Sigmoid colon (tissue), 7 donors: ENCODE data around the gene CA11. TPM values are rescaled to one million over a fixed set of nuclear protein-coding genes. Genes with fewer than 3 reads are reported as not detected.

Experiments
- DNase-seq: peaks from one replicate; pipeline ENCODE4 v3.0.0-alpha.2; 2019
- H3K27ac ChIP-seq, 4 donors: fragments of 200-600 bp; sonication (generic); one replicate each; pipeline ENCODE4 v1.5.1; 2016 to 2019; ENCODE audit warnings: mild to moderate bottlenecking in 1 of 4
- H3K27me3 ChIP-seq, 3 donors: fragments of 200-600 bp; sonication (generic); one replicate each; pipeline ENCODE4 v1.5.1; 2019; ENCODE audit warnings: mild to moderate bottlenecking in 1 of 3
- H3K36me3 ChIP-seq, 4 donors: fragments of 200-600 bp; sonication (generic); one replicate each; pipeline ENCODE4 v1.5.1; 2016 to 2019
- H3K4me1 ChIP-seq, 4 donors: fragments of 200-600 bp; sonication (generic); one replicate each; pipeline ENCODE4 v1.5.1; 2017 to 2019
- H3K4me3 ChIP-seq, 4 donors: fragments of 200-600 bp; sonication (generic); one replicate each; pipeline ENCODE4 v1.5.1; 2017 to 2019; ENCODE audit warnings: mild to moderate bottlenecking in 2 of 4, moderate library complexity in 1 of 4
- H3K9me3 ChIP-seq, 4 donors: fragments of 200-600 bp in 3 of 4; sonication (generic) in 3 of 4; one replicate each; pipeline versions ENCODE4 v1.5.1 to v1.6.1; 2013 to 2019
- EP300 ChIP-seq, 4 donors: sonication (generic); formaldehyde crosslinking; IDR thresholded peaks; one replicate each; pipeline ENCODE4 v1.6.1; 2017; ENCODE audit warnings: antibody characterized with exemption in 4 of 4
- POLR2A ChIP-seq, 2 donors: fragments of 450-650 bp; IDR thresholded peaks; one replicate each; pipeline ENCODE4 v1.6.1; 2016; ENCODE audit warnings: antibody characterized with exemption in 2 of 2, mild to moderate bottlenecking in 2 of 2, moderate library complexity in 2 of 2
- POLR2AphosphoS5 ChIP-seq, 4 donors: sonication (generic); formaldehyde crosslinking; IDR thresholded peaks; one replicate each; pipeline ENCODE4 v1.6.1; 2017; ENCODE audit warnings: antibody characterized with exemption in 4 of 4
- WGBS, 2 donors: extraction: QIAGEN DNeasy Blood & Tissue Kit; methylation state at CpG; one replicate each; pipeline ENCODE4 v1.1.7; 2013; 5-methylcytosine and 5-hydroxymethylcytosine counted together
- intact Hi-C: fragments of 100-400 bp; cut with DNase I; formaldehyde crosslinking; loops from one replicate; pipeline ENCODE4 v1.15.1; 2023
- polyA plus RNA-seq, 3 donors: library from polyadenylated mRNA; stranded (reverse); fragments of 200-250 nt; gene quantifications; one replicate each; pipeline ENCODE4 v1.2.3, GENCODE V29; 2013
- total RNA-seq, 4 donors: library from RNA; depleted of rRNA; stranded (reverse); fragments of >200 nt; gene quantifications; one replicate each; pipeline ENCODE4 v1.1.0, GENCODE V29; 2016
- TF ChIP-seq, protein P1 (sequence below), 4 experiments: fragments of 450-650 bp in 3 of 4; fragments of 200-600 bp in 1 of 4; IDR thresholded peaks; one replicate each; pipeline ENCODE4 v1.5.1; 2016 to 2019; ENCODE audit warnings: antibody characterized with exemption in 4 of 4, mild to moderate bottlenecking in 3 of 4, moderate library complexity in 2 of 4
- donor health status: healthy with polysubstance abuse.
- donor health status: Bipolar disorder and iron deficiency.
- donor health status: healthy.

CA11 gene
- total and polyA plus RNA-seq, 7 donors = 2.1 to 29.6 (median 13.2) TPM

GRCh38 chr19:48674921-48675824, 29.2 kb upstream of the CA11 start:
- Histone ChIP-seq H3K4me3 (no peak overlapping the region), H3K27me3 (no peaks in the 10 kb centered on the region), H3K27ac (peak overlapping the region in 1 of 4 donors; percentile 20), H3K4me1 (peaks cover 0 to 12% (median 9%) of the 10 kb centered on the region in 4 donors), H3K9me3 (no peaks in the 10 kb centered on the region), H3K36me3 (no peaks in the 10 kb centered on the region)
- DNase-seq = peak; percentile 92
- TF ChIP-seq, protein P1, sequence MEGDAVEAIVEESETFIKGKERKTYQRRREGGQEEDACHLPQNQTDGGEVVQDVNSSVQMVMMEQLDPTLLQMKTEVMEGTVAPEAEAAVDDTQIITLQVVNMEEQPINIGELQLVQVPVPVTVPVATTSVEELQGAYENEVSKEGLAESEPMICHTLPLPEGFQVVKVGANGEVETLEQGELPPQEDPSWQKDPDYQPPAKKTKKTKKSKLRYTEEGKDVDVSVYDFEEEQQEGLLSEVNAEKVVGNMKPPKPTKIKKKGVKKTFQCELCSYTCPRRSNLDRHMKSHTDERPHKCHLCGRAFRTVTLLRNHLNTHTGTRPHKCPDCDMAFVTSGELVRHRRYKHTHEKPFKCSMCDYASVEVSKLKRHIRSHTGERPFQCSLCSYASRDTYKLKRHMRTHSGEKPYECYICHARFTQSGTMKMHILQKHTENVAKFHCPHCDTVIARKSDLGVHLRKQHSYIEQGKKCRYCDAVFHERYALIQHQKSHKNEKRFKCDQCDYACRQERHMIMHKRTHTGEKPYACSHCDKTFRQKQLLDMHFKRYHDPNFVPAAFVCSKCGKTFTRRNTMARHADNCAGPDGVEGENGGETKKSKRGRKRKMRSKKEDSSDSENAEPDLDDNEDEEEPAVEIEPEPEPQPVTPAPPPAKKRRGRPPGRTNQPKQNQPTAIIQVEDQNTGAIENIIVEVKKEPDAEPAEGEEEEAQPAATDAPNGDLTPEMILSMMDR (IDR thresholded peaks at IDR 0.05) = peak; percentile 81 to 91 (median 86)
- TF ChIP-seq POLR2AphosphoS5 (IDR thresholded peaks at IDR 0.05) (peak in 1 of 4 donors; percentile 15), EP300 (IDR thresholded peaks at IDR 0.05) (no peak)
- intact Hi-C loops = loop anchor here (2.0 kb wide), 3 partner anchors 28 to 64 kb away; partner anchors contain the start of gene CA11
- 42 to 43% methylated on average over 28 of the region's 28 CpGs for WGBS, 2 donors

- TF ChIP-seq, protein P1 (IDR thresholded peaks at IDR 0.05) = no peak
- no peak for TF ChIP-seq POLR2AphosphoS5 (IDR thresholded peaks at IDR 0.05)
- TF ChIP-seq EP300 (IDR thresholded peaks at IDR 0.05) = no peak
- TF ChIP-seq POLR2A (IDR thresholded peaks at IDR 0.05) = no peak
- peaks cover 0 to 12% (median 9%) of the 10 kb centered on the region in 4 donors for H3K4me1 ChIP-seq
- no peak for DNase-seq
- H3K9me3 ChIP-seq = no peaks in the 10 kb centered on the region
- WGBS, 2 donors = 90 to 92% methylated on average over 19 of the region's 19 CpGs
- H3K36me3 ChIP-seq = no peaks in the 10 kb centered on the region
- no peak overlapping the region for H3K4me3 ChIP-seq
- no peak overlapping the region for H3K27ac ChIP-seq
- intact Hi-C loops = loop anchor here (2.0 kb wide), 3 partner anchors 28 to 64 kb away; partner anchors contain the start of gene CA11
- H3K27me3 ChIP-seq = no peaks in the 10 kb centered on the region
Measured at GRCh38 chr19:48674216-48674809, 28.3 kb upstream of the CA11 start.

- H3K4me1 ChIP-seq = peaks cover 0 to 12% (median 9%) of the 10 kb centered on the region in 4 donors
- H3K27me3 ChIP-seq = no peaks in the 10 kb centered on the region
- intact Hi-C loops = loop anchor here (2.0 kb wide), 3 partner anchors 27 to 65 kb away; partner anchors contain the start of gene CA11
- no peak for TF ChIP-seq POLR2AphosphoS5 (IDR thresholded peaks at IDR 0.05)
- TF ChIP-seq, protein P1 (IDR thresholded peaks at IDR 0.05) = no peak
- TF ChIP-seq EP300 (IDR thresholded peaks at IDR 0.05) = no peak
- no peak for TF ChIP-seq POLR2A (IDR thresholded peaks at IDR 0.05)
- H3K27ac ChIP-seq = no peak overlapping the region
- no peak overlapping the region for H3K4me3 ChIP-seq
- H3K9me3 ChIP-seq = no peaks in the 10 kb centered on the region
- no peaks in the 10 kb centered on the region for H3K36me3 ChIP-seq
- no peak for DNase-seq
- 83% methylated on average over 25 of the region's 25 CpGs for WGBS, 2 donors
Measured at GRCh38 chr19:48673436-48674100, 27.6 kb upstream of the CA11 start.

- Histone ChIP-seq H3K27me3 (no peaks in the 10 kb centered on the region), H3K4me1 (peaks cover 0 to 12% (median 9%) of the 10 kb centered on the region in 4 donors), H3K4me3 (no peak within 1 kb of the TSS), H3K9me3 (no peaks in the 10 kb centered on the region), H3K27ac (no peak within 1 kb of the TSS), H3K36me3 (no peaks in the 10 kb centered on the region)
- intact Hi-C loops = no loop called here
- 86 to 92% methylated on average over 25 of the region's 25 CpGs for WGBS, 2 donors
- DNase-seq = no peak
- TF ChIP-seq EP300 (IDR thresholded peaks at IDR 0.05) (no peak), POLR2AphosphoS5 (IDR thresholded peaks at IDR 0.05) (no peak)
- TF ChIP-seq, protein P1 (IDR thresholded peaks at IDR 0.05) = no peak
Measured at GRCh38 chr19:48672994-48673393, 27.0 kb upstream of the CA11 start, which contains the start of gene NTN5. Gene NTN5 (minus strand): TSS chr19:48673017. CDS start chr19:48670986, 2,031 bp downstream.
